Activated CD4-positive, alpha-beta memory T cell treated with anti-CD3 and anti-CD28 coated beads for 36 hours (primary cell): ENCODE data around the gene HOXC9. TPM values are rescaled to one million over a fixed set of nuclear protein-coding genes. Genes with fewer than 3 reads are reported as not detected.

ENCODE experiments used
- CTCF ChIA-PET: fragments of 350-600 bp; sonication (Branson Sonifier 250); formaldehyde crosslinking; loops from one replicate; lab custom pipeline; 2021; ENCODE audit warnings: antibody characterized with exemption, inconsistent platforms; lab: Charles Lee
- POLR2A ChIA-PET: fragments of 350-600 bp; sonication (Branson Sonifier 250); formaldehyde crosslinking; loops from one replicate; lab custom pipeline; 2021; ENCODE audit warnings: antibody characterized with exemption; lab: Charles Lee
- DNase-seq: peaks from one replicate; pipeline ENCODE4 v3.0.0-alpha.2; 2020
- H3K27ac Mint-ChIP-seq: one replicate; pipeline ENCODE4 v1.8.0; 2021; ENCODE audit warnings: mixed read lengths
- H3K27me3 Mint-ChIP-seq: one replicate; pipeline ENCODE4 v1.8.0; 2021; ENCODE audit warnings: mixed read lengths
- H3K36me3 Mint-ChIP-seq: one replicate; pipeline ENCODE4 v1.8.0; 2021; ENCODE audit warnings: mixed read lengths
- H3K4me1 Mint-ChIP-seq: one replicate; pipeline ENCODE4 v1.8.0; 2021; ENCODE audit warnings: low read depth, mixed read lengths
- H3K4me3 Mint-ChIP-seq: one replicate; pipeline ENCODE4 v1.8.0; 2021; ENCODE audit warnings: mild to moderate bottlenecking, mixed read lengths
- H3K9me3 Mint-ChIP-seq: one replicate; pipeline ENCODE4 v1.8.0; 2021; ENCODE audit warnings: mixed read lengths
- intact Hi-C: fragments of 100-400 bp; cut with micrococcal nuclease; formaldehyde crosslinking; loops from one replicate; pipeline ENCODE4 v1.15.1; 2023
- total RNA-seq, 2 experiments: library from RNA; stranded (reverse); gene quantifications; one replicate each; pipeline ENCODE4 v1.2.3, GENCODE V29; 2021

HOXC9 gene
- not detected for total RNA-seq

DNA sequence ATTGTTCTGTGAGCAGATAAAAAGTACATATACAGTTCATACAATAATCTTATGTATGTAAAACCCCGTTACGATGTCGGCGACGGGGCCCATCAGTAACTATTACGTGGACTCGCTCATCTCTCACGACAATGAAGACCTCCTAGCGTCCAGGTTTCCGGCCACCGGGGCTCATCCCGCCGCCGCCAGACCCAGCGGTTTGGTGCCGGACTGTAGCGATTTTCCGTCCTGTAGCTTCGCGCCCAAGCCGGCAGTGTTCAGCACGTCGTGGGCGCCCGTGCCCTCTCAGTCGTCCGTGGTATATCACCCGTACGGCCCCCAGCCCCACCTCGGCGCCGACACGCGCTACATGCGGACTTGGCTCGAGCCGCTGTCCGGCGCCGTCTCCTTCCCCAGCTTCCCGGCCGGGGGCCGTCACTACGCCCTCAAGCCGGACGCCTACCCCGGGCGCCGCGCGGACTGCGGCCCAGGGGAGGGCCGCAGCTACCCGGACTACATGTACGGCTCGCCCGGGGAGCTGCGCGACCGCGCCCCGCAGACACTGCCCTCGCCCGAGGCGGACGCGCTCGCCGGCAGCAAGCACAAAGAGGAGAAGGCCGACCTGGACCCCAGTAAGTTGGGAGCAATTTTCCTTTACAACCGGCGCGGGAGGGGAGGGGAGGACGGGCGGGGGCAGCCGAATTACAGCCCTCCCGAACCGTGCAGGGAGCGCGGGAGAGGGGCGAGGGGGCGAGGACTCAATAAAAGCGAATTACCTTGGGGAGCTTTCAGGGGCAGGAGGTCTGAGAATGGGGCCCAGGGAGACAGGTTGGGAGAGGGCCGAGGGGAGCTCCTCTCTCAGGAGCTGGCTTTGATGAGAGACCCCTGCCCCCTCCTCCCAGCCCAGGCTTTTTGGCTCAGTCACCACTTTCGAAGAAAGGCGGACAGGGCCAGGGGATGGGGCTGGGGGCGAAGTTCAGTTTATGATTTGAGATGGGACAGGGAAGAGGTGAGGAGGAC, at the start of gene HOXC9:
HOXC9 (plus strand) TSS at position 46 of the 999 bp plus-strand sequence; CDS start at position 74, 28 bp downstream.
- DNase-seq: no peak
- H3K27ac Mint-ChIP-seq: no peak within 1 kb of the TSS
- H3K9me3 Mint-ChIP-seq: no peaks in the 10 kb centered on the region
- intact Hi-C loops: loop anchor here (10.0 kb wide), 1 partner anchor 364 kb away; the partner anchor contains the start of gene GPR84
- peaks cover 16% of the 10 kb centered on the region for H3K4me1 Mint-ChIP-seq
- H3K36me3 Mint-ChIP-seq: no peaks in the 10 kb centered on the region
- H3K4me3 Mint-ChIP-seq: peak within 1 kb of the TSS; percentile 37
- peaks cover 86% of the 10 kb centered on the region for H3K27me3 Mint-ChIP-seq
- CTCF ChIA-PET: interaction anchor here (0.7 to 2.0 kb wide), 8 partner anchors 13 to 214 kb away, joined by 3 to 7 read pairs (median 6); partner anchors contain the start of gene HOXC5
- POLR2A ChIA-PET: no interaction called here

DNA sequence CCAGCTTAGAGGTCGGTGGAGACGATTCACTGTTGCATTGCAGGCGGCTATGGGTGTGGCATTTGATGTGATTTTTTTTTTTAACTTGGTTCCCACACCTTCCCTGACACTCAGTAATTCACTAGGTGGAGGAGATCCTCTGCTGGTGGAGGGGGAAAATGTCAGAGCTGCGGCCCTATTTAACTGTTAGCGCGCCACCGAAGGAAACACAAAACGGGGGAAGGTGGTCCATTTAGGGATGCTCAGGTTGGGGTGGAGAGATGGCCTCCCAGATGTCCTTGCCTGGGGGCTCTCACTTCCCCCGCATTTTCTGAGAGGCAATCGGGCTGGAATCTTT, 49.6 kb upstream of the HOXC9 start:
- Mint-ChIP-seq H3K4me1 (peaks cover 8% of the 10 kb centered on the region), H3K4me3 (no peak overlapping the region), H3K9me3 (no peaks in the 10 kb centered on the region), H3K36me3 (peaks cover 3% of the 10 kb centered on the region), H3K27ac (no peak overlapping the region), H3K27me3 (peaks cover 83% of the 10 kb centered on the region)
- ChIA-PET POLR2A (no interaction called here), CTCF (no interaction called here)
- DNase-seq: no peak
- intact Hi-C loops: loop anchor here (5.0 kb wide), 2 partner anchors 37 to 102 kb away; partner anchors contain the start of genes HOXC10 and HOXC4

DNA sequence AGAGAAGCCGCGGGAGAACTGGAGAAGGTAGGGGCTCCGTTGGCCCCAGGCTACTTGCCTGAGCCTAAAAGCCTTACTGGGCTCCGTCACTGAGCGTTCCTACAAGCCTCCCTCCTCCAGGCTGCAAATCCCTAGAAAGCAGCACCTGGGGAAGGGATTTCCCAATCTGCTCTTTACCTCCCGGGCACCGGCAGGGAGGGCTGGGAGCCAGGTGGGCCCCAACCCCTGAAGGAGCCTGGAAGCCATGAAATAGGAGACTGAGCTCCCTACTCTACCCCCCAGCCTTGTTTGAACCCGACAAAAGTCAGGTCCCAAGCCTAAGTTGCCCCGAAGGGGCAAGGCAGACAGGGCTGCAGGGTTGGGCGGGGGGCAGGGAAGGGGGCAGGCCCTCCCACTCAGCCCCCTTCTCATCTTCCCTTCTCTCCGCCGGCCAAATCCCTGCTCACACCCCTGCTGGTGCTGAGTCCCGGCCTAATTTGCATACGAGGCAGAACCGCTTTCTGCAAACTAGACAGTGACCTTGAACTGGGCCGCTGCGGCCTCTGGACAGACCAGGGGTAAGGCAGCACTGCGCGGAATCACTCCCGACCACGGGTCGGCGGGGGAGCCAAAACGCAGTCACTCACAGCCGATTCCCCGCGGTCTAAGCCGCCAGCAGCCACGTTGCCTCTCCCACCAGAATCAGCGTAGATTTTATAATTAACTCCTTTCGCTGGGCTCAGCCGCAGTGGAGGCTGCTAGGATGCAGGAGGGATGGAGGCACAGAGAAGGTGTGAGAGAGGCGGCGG, 49.0 kb upstream of the HOXC9 start:
- H3K4me3 Mint-ChIP-seq: no peak overlapping the region
- H3K9me3 Mint-ChIP-seq: no peaks in the 10 kb centered on the region
- H3K27me3 Mint-ChIP-seq: peaks cover 83% of the 10 kb centered on the region
- CTCF ChIA-PET: interaction anchor here (1.0 kb wide), 1 partner anchor 163 kb away, joined by 3 read pairs; no protein-coding TSS in a partner anchor
- POLR2A ChIA-PET: no interaction called here
- peak overlapping the region; percentile 38 for H3K27ac Mint-ChIP-seq
- H3K36me3 Mint-ChIP-seq: peaks cover 3% of the 10 kb centered on the region
- intact Hi-C loops: loop anchor here (5.0 kb wide), 2 partner anchors 36 to 101 kb away; partner anchors contain the start of genes HOXC10 and HOXC4
- DNase-seq: no peak
- H3K4me1 Mint-ChIP-seq: peaks cover 11% of the 10 kb centered on the region

DNA sequence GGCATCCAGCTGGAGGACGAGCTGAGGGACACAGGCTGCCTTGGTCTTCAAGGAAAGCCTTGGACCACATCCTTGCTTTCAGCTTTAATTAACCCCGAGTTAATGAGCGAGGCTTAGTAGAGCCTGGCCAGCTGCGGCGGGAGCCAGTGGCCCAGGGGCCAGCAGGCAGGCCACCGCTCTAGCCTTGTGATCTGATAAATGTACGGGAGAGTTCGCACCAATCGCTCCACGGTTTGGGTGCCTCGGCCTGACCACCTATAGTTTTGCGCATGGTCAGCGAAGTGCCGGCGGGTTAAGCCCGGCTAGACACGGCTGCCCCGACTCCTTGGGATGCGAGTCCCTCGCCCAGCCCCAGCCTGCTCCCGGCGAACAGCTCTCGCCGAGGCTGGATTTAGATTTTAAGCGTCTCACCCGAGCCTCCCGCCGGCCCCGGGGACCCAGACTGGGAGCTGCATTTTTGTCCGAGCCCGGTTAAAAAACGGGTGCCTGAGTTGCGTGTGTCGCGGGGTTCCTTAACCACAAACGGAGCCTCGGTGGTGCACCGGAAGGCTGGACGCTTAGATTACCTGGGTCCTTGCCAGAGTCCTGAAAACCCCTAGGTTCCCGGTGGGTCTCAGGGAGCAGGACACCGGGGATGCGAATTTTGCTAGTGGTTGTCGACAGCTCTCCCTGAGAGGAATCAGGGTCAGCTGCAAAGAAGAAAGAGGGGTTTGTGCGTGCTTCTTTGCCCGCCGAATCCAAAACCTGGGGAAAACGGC, 48.2 kb upstream of the HOXC9 start:
- Mint-ChIP-seq H3K36me3 (peaks cover 3% of the 10 kb centered on the region), H3K9me3 (no peaks in the 10 kb centered on the region), H3K27ac (peak overlapping the region; percentile 38), H3K4me1 (peaks cover 16% of the 10 kb centered on the region), H3K27me3 (peaks cover 84% of the 10 kb centered on the region), H3K4me3 (no peak overlapping the region)
- CTCF ChIA-PET: interaction anchor here (1.0 to 1.4 kb wide), 3 partner anchors 12 to 164 kb away, joined by 3 to 4 read pairs (median 3); partner anchors contain the start of gene HOXC10
- no peak for DNase-seq
- POLR2A ChIA-PET: no interaction called here
- intact Hi-C loops: loop anchor here (5.0 kb wide), 2 partner anchors 36 to 101 kb away; partner anchors contain the start of genes HOXC10 and HOXC4

DNA sequence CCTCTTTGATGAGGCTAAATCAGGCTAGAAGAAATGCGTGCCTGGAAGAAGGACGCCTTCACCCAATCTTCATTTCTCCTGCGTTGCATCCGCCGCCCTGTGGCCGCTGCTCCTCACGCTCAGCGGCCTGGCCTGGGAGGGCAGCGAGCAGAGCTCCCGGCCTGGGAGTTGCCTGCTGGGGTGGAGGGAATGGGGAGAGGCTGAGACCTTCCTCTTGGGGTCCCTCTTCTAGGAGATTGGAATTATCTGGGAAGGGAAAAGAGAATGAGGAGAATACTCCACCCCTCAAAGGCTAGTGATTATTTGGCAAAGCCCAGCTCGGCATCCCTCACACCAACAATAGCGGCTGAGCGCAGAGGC, 47.6 kb upstream of the HOXC9 start:
- H3K4me1 Mint-ChIP-seq: peaks cover 19% of the 10 kb centered on the region

GRCh38 chr12:53952871-53953734, 46.9 kb upstream of the HOXC9 start:
- ChIA-PET POLR2A (interaction anchor here (0.7 kb wide), 1 partner anchor 10 kb away, joined by 3 read pairs; no protein-coding TSS in a partner anchor), CTCF (interaction anchor here (1.4 kb wide), 1 partner anchor 32 kb away, joined by 4 read pairs; the partner anchor contains the start of gene HOXC10)
- H3K4me1 Mint-ChIP-seq: peaks cover 19% of the 10 kb centered on the region
- H3K9me3 Mint-ChIP-seq: no peaks in the 10 kb centered on the region
- intact Hi-C loops: loop anchor here (5.0 kb wide), 2 partner anchors 34 to 99 kb away; partner anchors contain the start of genes HOXC10 and HOXC4
- peaks cover 3% of the 10 kb centered on the region for H3K36me3 Mint-ChIP-seq
- peaks cover 85% of the 10 kb centered on the region for H3K27me3 Mint-ChIP-seq
- no peak overlapping the region for H3K27ac Mint-ChIP-seq
- H3K4me3 Mint-ChIP-seq: peak overlapping the region; percentile 25
- DNase-seq: no peak

More for the DNA sequence above, 47.6 kb upstream of the HOXC9 start:
- Mint-ChIP-seq H3K27me3 (peaks cover 86% of the 10 kb centered on the region), H3K9me3 (no peaks in the 10 kb centered on the region), H3K36me3 (peaks cover 3% of the 10 kb centered on the region), H3K4me3 (no peak overlapping the region), H3K27ac (peak overlapping the region; percentile 33)
- POLR2A ChIA-PET: no interaction called here
- DNase-seq: no peak
- CTCF ChIA-PET: interaction anchor here (1.0 to 1.4 kb wide), 2 partner anchors 12 to 33 kb away, joined by 3 to 4 read pairs; partner anchors contain the start of gene HOXC10
- intact Hi-C loops: loop anchor here (5.0 kb wide), 2 partner anchors 35 to 100 kb away; partner anchors contain the start of genes HOXC10 and HOXC4

DNA sequence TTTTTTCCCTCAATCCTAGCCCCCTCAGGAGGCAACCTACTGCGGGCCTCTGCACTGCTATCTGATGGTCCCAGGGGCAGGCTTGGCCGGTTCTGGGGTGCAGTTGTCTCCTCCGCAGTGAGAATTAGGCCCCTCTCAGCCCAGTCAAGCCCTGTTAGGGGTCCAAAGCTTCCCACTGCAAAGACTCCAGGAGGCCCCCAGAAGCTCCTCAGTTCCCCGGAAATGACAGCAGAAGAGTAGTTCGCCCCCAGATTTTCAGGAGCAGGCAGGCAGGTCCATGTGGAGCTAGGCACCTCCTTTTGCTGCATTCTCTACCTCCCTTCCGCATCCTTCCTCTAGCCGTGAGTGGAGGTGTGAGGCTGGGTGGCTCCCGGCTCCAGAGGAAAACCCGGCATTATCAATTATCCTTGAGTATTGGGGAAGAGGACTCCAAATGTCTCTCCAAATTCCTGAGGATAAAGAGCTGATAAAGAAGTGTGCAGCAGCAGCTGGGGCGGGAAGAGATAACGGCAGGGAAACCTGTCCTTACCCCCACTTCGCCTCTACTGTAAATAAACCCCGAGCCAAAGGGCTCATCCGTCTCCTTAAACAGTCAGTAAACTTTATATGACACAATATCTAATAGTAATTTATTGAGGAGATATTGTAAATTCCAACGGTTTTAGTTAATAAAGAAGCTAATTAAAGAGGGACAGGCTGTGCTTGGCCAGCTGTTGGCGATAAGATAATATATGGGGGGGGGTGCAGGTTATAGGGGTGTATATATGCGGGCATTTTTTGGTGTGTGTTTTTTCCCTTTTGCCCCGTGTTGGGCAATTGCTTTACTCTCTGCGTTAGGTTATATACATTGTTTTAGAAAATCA, 45.9 kb upstream of the HOXC9 start:
- intact Hi-C loops: loop anchor here (5.0 kb wide), 2 partner anchors 33 to 98 kb away; partner anchors contain the start of genes HOXC10 and HOXC4
- ChIA-PET POLR2A (interaction anchor here (0.7 kb wide), 1 partner anchor 9 kb away, joined by 3 read pairs; no protein-coding TSS in a partner anchor), CTCF (interaction anchor here (1.0 kb wide), 1 partner anchor 13 kb away, joined by 3 read pairs; no protein-coding TSS in a partner anchor)
- H3K9me3 Mint-ChIP-seq: no peaks in the 10 kb centered on the region
- peaks cover 86% of the 10 kb centered on the region for H3K27me3 Mint-ChIP-seq
- peaks cover 3% of the 10 kb centered on the region for H3K36me3 Mint-ChIP-seq
- peak overlapping the region; percentile 20 for H3K4me3 Mint-ChIP-seq
- no peak for DNase-seq
- peak overlapping the region; percentile 2 for H3K27ac Mint-ChIP-seq
- H3K4me1 Mint-ChIP-seq: peaks cover 19% of the 10 kb centered on the region

- Mint-ChIP-seq H3K4me1 (peaks cover 19% of the 10 kb centered on the region), H3K9me3 (no peaks in the 10 kb centered on the region), H3K4me3 (peak within 1 kb of the TSS; percentile 26), H3K27me3 (peaks cover 83% of the 10 kb centered on the region), H3K27ac (peak within 1 kb of the TSS; percentile 2), H3K36me3 (peaks cover 3% of the 10 kb centered on the region)
- intact Hi-C loops: loop anchor here (5.0 kb wide), 2 partner anchors 33 to 98 kb away; partner anchors contain the start of genes HOXC10 and HOXC4
- POLR2A ChIA-PET: no interaction called here
- DNase-seq: no peak
- CTCF ChIA-PET: interaction anchor here (1.0 kb wide), 1 partner anchor 12 kb away, joined by 3 read pairs; no protein-coding TSS in a partner anchor
These were observed 45.3 kb upstream of the HOXC9 start, which contains the start of gene HOXC12 for GRCh38 chr12:53954694-53955035. HOXC12 (plus strand) TSS chr12:53954903; CDS start chr12:53954930, 27 bp downstream.

- intact Hi-C loops: no loop called here
- no peak for DNase-seq
- H3K27ac Mint-ChIP-seq: no peak overlapping the region
- POLR2A ChIA-PET: no interaction called here
- H3K4me1 Mint-ChIP-seq: peaks cover 19% of the 10 kb centered on the region
- no peak overlapping the region for H3K4me3 Mint-ChIP-seq
- CTCF ChIA-PET: no interaction called here
- peaks cover 3% of the 10 kb centered on the region for H3K36me3 Mint-ChIP-seq
- no peaks in the 10 kb centered on the region for H3K9me3 Mint-ChIP-seq
- peaks cover 86% of the 10 kb centered on the region for H3K27me3 Mint-ChIP-seq
These were observed 44.8 kb upstream of the HOXC9 start for GRCh38 chr12:53955036-53955775.
